A549 (cell line): Measurements from ENCODE around the gene ACTG2. TPM values are rescaled to one million over a fixed set of nuclear protein-coding genes. Genes with fewer than 3 reads are reported as not detected.

Experiments used
- ATAC-seq, 2 experiments: fragments of 200-7000 bp in 1 of 2; fragments of >200 bp in 1 of 2; cut with Nextera tagmentation in 1 of 2; cut with Tn5 transposase in 1 of 2; 3 replicates each; pipeline versions ENCODE4 v1.8.0 to v1.9.1; 2018 to 2020; ENCODE audit warnings: mild to moderate bottlenecking in 1 of 2, moderate library complexity in 1 of 2
- CTCF ChIA-PET: fragments of 300-600 bp; sonication (Branson Sonifier 250); formaldehyde crosslinking; extraction: SDS; loops from one replicate; lab custom pipeline; 2021; ENCODE audit warnings: antibody characterized with exemption, inconsistent platforms; lab: Yijun Ruan, JAX
- POLR2A ChIA-PET: fragments of 350-600 bp; formaldehyde crosslinking; extraction: SDS; loops from one replicate; lab custom pipeline; 2021; ENCODE audit warnings: antibody characterized with exemption, inconsistent platforms; lab: Yijun Ruan, JAX
- DNase-seq, 2 experiments: peaks; one replicate each; pipeline versions ENCODE4 v3.0.0 to v3.0.0-alpha.2; 2011 to 2016; ENCODE audit warnings: low read depth in 1 of 2, low spot score in 1 of 2
- FAIRE-seq: peaks from 2 replicates; lab custom pipeline; 2011; peaks lifted over from hg19 to GRCh38; lab: Jason Lieb, UNC
- H3K27ac ChIP-seq, 2 experiments: fragments of >200 bp; sonication (Bioruptor Twin); formaldehyde crosslinking; 3 replicates each; pipeline ENCODE4 v1.5.1; 2016 to 2017
- H3K4me1 ChIP-seq: fragments of >200 bp; sonication (Bioruptor Twin); formaldehyde crosslinking; 3 replicates; pipeline ENCODE4 v1.6.1; 2016
- H3K4me2 ChIP-seq: fragments of >200 bp; sonication (Bioruptor Twin); formaldehyde crosslinking; 3 replicates; pipeline ENCODE4 v1.6.1; 2016
- H3K4me3 ChIP-seq: fragments of >200 bp; sonication (Bioruptor Twin); formaldehyde crosslinking; 3 replicates; pipeline ENCODE4 v1.5.1; 2016
- H3K9me3 ChIP-seq: fragments of >200 bp; sonication (Bioruptor Twin); formaldehyde crosslinking; 3 replicates; pipeline ENCODE4 v1.6.1; 2016
- EHF ChIP-seq: fragments of 250-450 bp; sonication (Bioruptor Pico); IDR thresholded peaks from 2 replicates; pipeline ENCODE4 v1.5.0; 2020; ENCODE audit warnings: mild to moderate bottlenecking
- EHMT2 ChIP-seq: fragments of 200-600 bp; sonication (generic); IDR thresholded peaks from 2 replicates; pipeline ENCODE4 v1.6.1; 2016; ENCODE audit warnings: antibody characterized with exemption, low read depth, mild to moderate bottlenecking, moderate library complexity
- ESRRA ChIP-seq: fragments of 150-350 bp; IDR thresholded peaks from 2 replicates; pipeline ENCODE4 v1.6.1; 2014; ENCODE audit warnings: mild to moderate bottlenecking, low read length, borderline replicate concordance
- FOSB ChIP-seq: fragments of 250-450 bp; sonication (Bioruptor Pico); IDR thresholded peaks from 2 replicates; pipeline ENCODE4 v1.5.0; 2020; ENCODE audit warnings: mild to moderate bottlenecking, moderate library complexity
- FOSL2 ChIP-seq, 2 experiments: fragments of 450-650 bp in 1 of 2; fragments of >200 bp in 1 of 2; sonication (Bioruptor Twin) in 1 of 2; formaldehyde crosslinking; IDR thresholded peaks; 2 replicates each; pipeline versions ENCODE4 v1.5.0 to v1.6.1; 2016 to 2020; ENCODE audit warnings: mild to moderate bottlenecking in 1 of 2, moderate library complexity in 1 of 2
- FOXS1 ChIP-seq: fragments of 250-450 bp; sonication (Bioruptor Pico); IDR thresholded peaks from 2 replicates; pipeline ENCODE4 v1.5.0; 2020; ENCODE audit warnings: mild to moderate bottlenecking, moderate library complexity
- GATA3 ChIP-seq: IDR thresholded peaks from 2 replicates; pipeline ENCODE4 v1.6.1; 2012; ENCODE audit warnings: borderline replicate concordance
- HOXA7 ChIP-seq: fragments of 250-450 bp; sonication (Bioruptor Pico); IDR thresholded peaks from 2 replicates; pipeline ENCODE4 v1.5.0; 2020; ENCODE audit warnings: mild to moderate bottlenecking, moderate library complexity
- JUN ChIP-seq, 2 experiments: fragments of >200 bp; sonication (Bioruptor Twin); formaldehyde crosslinking; IDR thresholded peaks; 2 replicates in 1 of 2; 3 replicates in 1 of 2; pipeline ENCODE4 v1.6.1; 2016 to 2017
- MAFK ChIP-seq: fragments of 450-650 bp; IDR thresholded peaks from 2 replicates; pipeline ENCODE4 v1.6.1; 2014; ENCODE audit not compliant: partially characterized antibody
- MAZ ChIP-seq: fragments of 150-350 bp; IDR thresholded peaks from 2 replicates; pipeline ENCODE4 v1.6.1; 2014; ENCODE audit warnings: antibody characterized with exemption, low read depth, low read length, borderline replicate concordance
- MYC ChIP-seq: IDR thresholded peaks from 2 replicates; pipeline ENCODE4 v1.6.1; 2012; ENCODE audit warnings: mild to moderate bottlenecking, inconsistent platforms, low read length, improper control_type of control experiment, borderline replicate concordance
- NFE2L2 ChIP-seq: fragments of 150-350 bp; conservative IDR thresholded peaks from 2 replicates; pipeline ENCODE4 v1.6.1; 2014; ENCODE audit warnings: low read length
- NPAS2 ChIP-seq: fragments of 250-450 bp; sonication (Bioruptor Pico); IDR thresholded peaks from 2 replicates; pipeline ENCODE4 v1.8.0; 2022; ENCODE audit warnings: mild to moderate bottlenecking, moderate library complexity, borderline replicate concordance
- NR3C1 ChIP-seq: fragments of >200 bp; sonication (Bioruptor Twin); formaldehyde crosslinking; IDR thresholded peaks from 3 replicates; pipeline ENCODE4 v1.6.1; 2017
- POLR2A ChIP-seq: IDR thresholded peaks from 2 replicates; pipeline ENCODE4 v1.6.1; 2012; ENCODE audit warnings: mild to moderate bottlenecking, low read length
- POLR2AphosphoS2 ChIP-seq: conservative IDR thresholded peaks from 2 replicates; pipeline ENCODE4 v1.6.1; 2012; ENCODE audit warnings: low read length, improper control_type of control experiment, inconsistent platforms
- RCOR1 ChIP-seq: fragments of 150-350 bp; IDR thresholded peaks from 2 replicates; pipeline ENCODE4 v1.6.1; 2014; ENCODE audit warnings: antibody characterized with exemption, low read length, low read depth
- SMC3 ChIP-seq: fragments of >200 bp; sonication (Bioruptor Twin); formaldehyde crosslinking; IDR thresholded peaks from 3 replicates; pipeline ENCODE4 v1.6.1; 2018; ENCODE audit warnings: inconsistent platforms
- SREBF2 ChIP-seq: fragments of 450-650 bp; IDR thresholded peaks from 2 replicates; pipeline ENCODE4 v1.6.1; 2014; ENCODE audit warnings: mild to moderate bottlenecking, moderate library complexity
- ZFP36 ChIP-seq: fragments of 450-650 bp; IDR thresholded peaks from 2 replicates; pipeline ENCODE4 v1.6.1; 2014; ENCODE audit warnings: borderline replicate concordance; ENCODE audit not compliant: partially characterized antibody
- ZSCAN20 ChIP-seq: fragments of 250-450 bp; sonication (Bioruptor Pico); IDR thresholded peaks from 2 replicates; pipeline ENCODE4 v1.8.0; 2022; ENCODE audit warnings: mild to moderate bottlenecking, moderate library complexity
- WGBS: methylation state at CpG from one replicate; pipeline ENCODE4 v1.1.6; 2017; ENCODE audit errors: missing lambda C conversion rate; 5-methylcytosine and 5-hydroxymethylcytosine counted together
- polyA plus RNA-seq, 4 experiments: library from polyadenylated mRNA; depleted of rRNA in 3 of 4; stranded (reverse); fragments of >200 nt; fragmentation: RNase III in 1 of 4; extraction: RNeasy Plus Mini Kit Qiagen cat#74134 plus additional on column Dnase treatment in 1 of 4; gene quantifications; 2 replicates in 3 of 4; 3 replicates in 1 of 4; pipeline ENCODE4 v1.2.3, GENCODE V29; 2011 to 2017
- TF ChIP-seq, protein P1 (sequence below): IDR thresholded peaks from 2 replicates; pipeline ENCODE4 v1.6.1; 2012
- TF ChIP-seq, protein P2 (sequence below): fragments of >200 bp; sonication (Bioruptor Twin); formaldehyde crosslinking; IDR thresholded peaks from 3 replicates; pipeline ENCODE4 v1.6.1; 2016
- TF ChIP-seq, protein P3 (sequence below): fragments of 150-350 bp; IDR thresholded peaks from 2 replicates; pipeline ENCODE4 v1.6.1; 2014; ENCODE audit warnings: low read depth, mild to moderate bottlenecking, low read length
- TF ChIP-seq, protein P4 (sequence below): fragments of >200 bp; sonication (Bioruptor Twin); formaldehyde crosslinking; IDR thresholded peaks from 3 replicates; pipeline ENCODE4 v1.5.1; 2016
- TF ChIP-seq, protein P5 (sequence below): fragments of >200 bp; sonication (Bioruptor Twin); formaldehyde crosslinking; IDR thresholded peaks from 2 replicates; pipeline ENCODE4 v1.6.1; 2016
- TF ChIP-seq, protein P6 (sequence below): fragments of 250-450 bp; sonication (Bioruptor Pico); IDR thresholded peaks from 2 replicates; pipeline ENCODE4 v1.5.0; 2020; ENCODE audit warnings: low read depth, mild to moderate bottlenecking, moderate library complexity
- TF ChIP-seq, protein P7 (sequence below): fragments of 450-650 bp; IDR thresholded peaks from 2 replicates; pipeline ENCODE4 v1.6.1; 2014; ENCODE audit warnings: antibody characterized with exemption
- TF ChIP-seq, protein P8 (sequence below): fragments of 250-450 bp; sonication (Bioruptor Pico); IDR thresholded peaks from 2 replicates; pipeline ENCODE4 v1.5.0; 2021; ENCODE audit warnings: mild to moderate bottlenecking, moderate library complexity, borderline replicate concordance

ACTG2 gene
- polyA plus RNA-seq, 2 of the 4 experiments (the other 2 are of a cell fraction): 0.04 to 0.26 TPM

DNA sequence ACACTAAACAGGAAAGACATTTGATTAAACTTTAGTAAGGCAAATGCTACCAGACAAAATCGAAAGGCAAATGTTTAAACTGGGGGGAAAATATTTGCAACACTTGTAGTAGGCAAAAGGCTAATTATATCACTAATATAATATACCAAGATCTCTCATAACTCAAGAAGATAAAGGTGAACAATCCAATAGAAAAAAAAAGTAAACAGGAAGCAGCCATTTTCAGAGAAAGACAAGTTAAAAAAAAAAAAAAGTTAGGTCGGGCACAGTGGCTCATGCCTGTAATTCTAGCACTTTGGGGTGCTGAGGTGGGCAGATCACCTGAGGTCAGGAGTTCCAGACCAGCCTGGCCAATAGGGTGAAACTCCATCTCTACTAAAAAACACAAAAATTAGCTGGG is 4.4 kb upstream of the ACTG2 start:
- FAIRE-seq (no peak), DNase-seq (no peak), ATAC-seq (no peak)
- WGBS: 28% methylated on average over 2 of the region's 2 CpGs
- ChIA-PET POLR2A (no interaction called here), CTCF (interaction anchor here (0.8 kb wide), 1 partner anchor 64 kb away, joined by 5 read pairs; no protein-coding TSS in a partner anchor)
- Histone ChIP-seq H3K4me2 (peak overlapping the region; percentile 28), H3K27ac (no peak overlapping the region), H3K4me1 (peaks cover 8% of the 10 kb centered on the region; the same call in 2 of the 3 replicates), H3K9me3 (no peaks in the 10 kb centered on the region), H3K4me3 (no peak overlapping the region)
- TF ChIP-seq POLR2AphosphoS2 (no peak), RCOR1 (no peak), ESRRA (no peak), GATA3 (no peak), JUN (IDR thresholded peaks at IDR 0.05) (no peak), HOXA7 (CRISPR knock-in tag) (no peak), MYC (no peak), EHMT2 (no peak), SMC3 (no peak), FOSL2 (IDR thresholded peaks at IDR 0.05) (no peak), FOSL2 (CRISPR knock-in tag; IDR thresholded peaks at IDR 0.05) (no peak), MAZ (no peak), ZSCAN20 (CRISPR knock-in tag) (no peak), NFE2L2 (no peak), SREBF2 (no peak), ZFP36 (no peak), EHF (CRISPR knock-in tag) (no peak), NPAS2 (CRISPR knock-in tag) (no peak), MAFK (no peak)
- TF ChIP-seq, protein P1, sequence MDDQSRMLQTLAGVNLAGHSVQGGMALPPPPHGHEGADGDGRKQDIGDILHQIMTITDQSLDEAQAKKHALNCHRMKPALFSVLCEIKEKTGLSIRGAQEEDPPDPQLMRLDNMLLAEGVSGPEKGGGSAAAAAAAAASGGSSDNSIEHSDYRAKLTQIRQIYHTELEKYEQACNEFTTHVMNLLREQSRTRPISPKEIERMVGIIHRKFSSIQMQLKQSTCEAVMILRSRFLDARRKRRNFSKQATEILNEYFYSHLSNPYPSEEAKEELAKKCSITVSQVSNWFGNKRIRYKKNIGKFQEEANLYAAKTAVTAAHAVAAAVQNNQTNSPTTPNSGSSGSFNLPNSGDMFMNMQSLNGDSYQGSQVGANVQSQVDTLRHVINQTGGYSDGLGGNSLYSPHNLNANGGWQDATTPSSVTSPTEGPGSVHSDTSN: no peak
- TF ChIP-seq, protein P2, sequence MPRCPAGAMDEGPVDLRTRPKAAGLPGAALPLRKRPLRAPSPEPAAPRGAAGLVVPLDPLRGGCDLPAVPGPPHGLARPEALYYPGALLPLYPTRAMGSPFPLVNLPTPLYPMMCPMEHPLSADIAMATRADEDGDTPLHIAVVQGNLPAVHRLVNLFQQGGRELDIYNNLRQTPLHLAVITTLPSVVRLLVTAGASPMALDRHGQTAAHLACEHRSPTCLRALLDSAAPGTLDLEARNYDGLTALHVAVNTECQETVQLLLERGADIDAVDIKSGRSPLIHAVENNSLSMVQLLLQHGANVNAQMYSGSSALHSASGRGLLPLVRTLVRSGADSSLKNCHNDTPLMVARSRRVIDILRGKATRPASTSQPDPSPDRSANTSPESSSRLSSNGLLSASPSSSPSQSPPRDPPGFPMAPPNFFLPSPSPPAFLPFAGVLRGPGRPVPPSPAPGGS: no peak

DNA sequence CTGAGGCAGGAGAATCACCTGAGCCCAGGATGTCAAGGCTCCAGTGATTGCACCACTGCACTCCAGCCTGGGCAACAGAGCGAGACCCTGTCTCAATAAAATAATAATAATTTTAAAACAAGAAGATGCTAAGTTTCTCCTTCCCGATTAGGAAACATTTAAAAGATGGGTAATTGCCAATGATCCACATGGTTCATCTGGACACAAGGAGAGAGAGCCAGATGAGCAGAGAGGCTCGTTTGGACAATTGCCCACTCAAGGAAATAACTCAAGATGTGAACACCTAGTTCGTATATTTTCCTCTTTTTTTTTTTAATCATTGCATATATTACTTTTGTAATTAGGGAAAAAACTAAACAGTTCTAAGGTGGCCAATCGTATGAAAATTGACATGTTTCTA is 3.6 kb upstream of the ACTG2 start:
- CTCF ChIA-PET: interaction anchor here (0.8 kb wide), 1 partner anchor 65 kb away, joined by 5 read pairs; no protein-coding TSS in a partner anchor
- POLR2A ChIA-PET: no interaction called here
- TF ChIP-seq FOSB (CRISPR knock-in tag) (no peak), POLR2A (no peak), NR3C1 (no peak), ZFP36 (no peak), SMC3 (no peak), FOXS1 (CRISPR knock-in tag) (no peak), MAFK (no peak), NFE2L2 (no peak)
- TF ChIP-seq, protein P3, sequence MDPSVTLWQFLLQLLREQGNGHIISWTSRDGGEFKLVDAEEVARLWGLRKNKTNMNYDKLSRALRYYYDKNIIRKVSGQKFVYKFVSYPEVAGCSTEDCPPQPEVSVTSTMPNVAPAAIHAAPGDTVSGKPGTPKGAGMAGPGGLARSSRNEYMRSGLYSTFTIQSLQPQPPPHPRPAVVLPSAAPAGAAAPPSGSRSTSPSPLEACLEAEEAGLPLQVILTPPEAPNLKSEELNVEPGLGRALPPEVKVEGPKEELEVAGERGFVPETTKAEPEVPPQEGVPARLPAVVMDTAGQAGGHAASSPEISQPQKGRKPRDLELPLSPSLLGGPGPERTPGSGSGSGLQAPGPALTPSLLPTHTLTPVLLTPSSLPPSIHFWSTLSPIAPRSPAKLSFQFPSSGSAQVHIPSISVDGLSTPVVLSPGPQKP: no peak
- TF ChIP-seq, protein P4, sequence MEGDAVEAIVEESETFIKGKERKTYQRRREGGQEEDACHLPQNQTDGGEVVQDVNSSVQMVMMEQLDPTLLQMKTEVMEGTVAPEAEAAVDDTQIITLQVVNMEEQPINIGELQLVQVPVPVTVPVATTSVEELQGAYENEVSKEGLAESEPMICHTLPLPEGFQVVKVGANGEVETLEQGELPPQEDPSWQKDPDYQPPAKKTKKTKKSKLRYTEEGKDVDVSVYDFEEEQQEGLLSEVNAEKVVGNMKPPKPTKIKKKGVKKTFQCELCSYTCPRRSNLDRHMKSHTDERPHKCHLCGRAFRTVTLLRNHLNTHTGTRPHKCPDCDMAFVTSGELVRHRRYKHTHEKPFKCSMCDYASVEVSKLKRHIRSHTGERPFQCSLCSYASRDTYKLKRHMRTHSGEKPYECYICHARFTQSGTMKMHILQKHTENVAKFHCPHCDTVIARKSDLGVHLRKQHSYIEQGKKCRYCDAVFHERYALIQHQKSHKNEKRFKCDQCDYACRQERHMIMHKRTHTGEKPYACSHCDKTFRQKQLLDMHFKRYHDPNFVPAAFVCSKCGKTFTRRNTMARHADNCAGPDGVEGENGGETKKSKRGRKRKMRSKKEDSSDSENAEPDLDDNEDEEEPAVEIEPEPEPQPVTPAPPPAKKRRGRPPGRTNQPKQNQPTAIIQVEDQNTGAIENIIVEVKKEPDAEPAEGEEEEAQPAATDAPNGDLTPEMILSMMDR: no peak
- TF ChIP-seq, protein P5, sequence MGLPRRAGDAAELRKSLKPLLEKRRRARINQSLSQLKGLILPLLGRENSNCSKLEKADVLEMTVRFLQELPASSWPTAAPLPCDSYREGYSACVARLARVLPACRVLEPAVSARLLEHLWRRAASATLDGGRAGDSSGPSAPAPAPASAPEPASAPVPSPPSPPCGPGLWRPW: no peak
- TF ChIP-seq, protein P6, sequence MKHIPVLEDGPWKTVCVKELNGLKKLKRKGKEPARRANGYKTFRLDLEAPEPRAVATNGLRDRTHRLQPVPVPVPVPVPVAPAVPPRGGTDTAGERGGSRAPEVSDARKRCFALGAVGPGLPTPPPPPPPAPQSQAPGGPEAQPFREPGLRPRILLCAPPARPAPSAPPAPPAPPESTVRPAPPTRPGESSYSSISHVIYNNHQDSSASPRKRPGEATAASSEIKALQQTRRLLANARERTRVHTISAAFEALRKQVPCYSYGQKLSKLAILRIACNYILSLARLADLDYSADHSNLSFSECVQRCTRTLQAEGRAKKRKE (CRISPR knock-in tag): no peak
- TF ChIP-seq, protein P7, sequence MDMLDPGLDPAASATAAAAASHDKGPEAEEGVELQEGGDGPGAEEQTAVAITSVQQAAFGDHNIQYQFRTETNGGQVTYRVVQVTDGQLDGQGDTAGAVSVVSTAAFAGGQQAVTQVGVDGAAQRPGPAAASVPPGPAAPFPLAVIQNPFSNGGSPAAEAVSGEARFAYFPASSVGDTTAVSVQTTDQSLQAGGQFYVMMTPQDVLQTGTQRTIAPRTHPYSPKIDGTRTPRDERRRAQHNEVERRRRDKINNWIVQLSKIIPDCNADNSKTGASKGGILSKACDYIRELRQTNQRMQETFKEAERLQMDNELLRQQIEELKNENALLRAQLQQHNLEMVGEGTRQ: no peak
- TF ChIP-seq, protein P8, sequence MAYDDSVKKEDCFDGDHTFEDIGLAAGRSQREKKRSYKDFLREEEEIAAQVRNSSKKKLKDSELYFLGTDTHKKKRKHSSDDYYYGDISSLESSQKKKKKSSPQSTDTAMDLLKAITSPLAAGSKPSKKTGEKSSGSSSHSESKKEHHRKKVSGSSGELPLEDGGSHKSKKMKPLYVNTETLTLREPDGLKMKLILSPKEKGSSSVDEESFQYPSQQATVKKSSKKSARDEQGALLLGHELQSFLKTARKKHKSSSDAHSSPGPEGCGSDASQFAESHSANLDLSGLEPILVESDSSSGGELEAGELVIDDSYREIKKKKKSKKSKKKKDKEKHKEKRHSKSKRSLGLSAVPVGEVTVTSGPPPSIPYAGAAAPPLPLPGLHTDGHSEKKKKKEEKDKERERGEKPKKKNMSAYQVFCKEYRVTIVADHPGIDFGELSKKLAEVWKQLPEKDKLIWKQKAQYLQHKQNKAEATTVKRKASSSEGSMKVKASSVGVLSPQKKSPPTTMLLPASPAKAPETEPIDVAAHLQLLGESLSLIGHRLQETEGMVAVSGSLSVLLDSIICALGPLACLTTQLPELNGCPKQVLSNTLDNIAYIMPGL: no peak

More for the DNA sequence above, 3.6 kb upstream of the ACTG2 start:
- H3K4me1 ChIP-seq: peaks cover 8% of the 10 kb centered on the region; the same call in 2 of the 3 replicates
- ATAC-seq: no peak
- no peak overlapping the region for H3K4me3 ChIP-seq
- no peak overlapping the region for H3K27ac ChIP-seq
- no peaks in the 10 kb centered on the region for H3K9me3 ChIP-seq
- WGBS: 57% methylated on average over 5 of the region's 5 CpGs
- DNase-seq: no peak
- no peak for FAIRE-seq
- no peak overlapping the region for H3K4me2 ChIP-seq
